Upper lobe of left lung (tissue), 6 donors: ENCODE data around the gene WARS2. TPM values are rescaled to one million over a fixed set of nuclear protein-coding genes. Genes with fewer than 3 reads are reported as not detected.

Experiments used
- ATAC-seq, 2 donors: fragments of 200-7000 bp; cut with Tn5 transposase; one replicate each; pipeline ENCODE4 v1.9.1; 2022; ENCODE audit warnings: mild to moderate bottlenecking in 2 of 2, moderate library complexity in 2 of 2; ENCODE audit not compliant: low FRiP score in 2 of 2
- DNase-seq, 2 donors: peaks; one replicate each; pipeline ENCODE4 v3.0.0-alpha.2; 2019 to 2020
- H3K27ac ChIP-seq, 4 donors: fragments of 200-600 bp; sonication (generic); one replicate each; pipeline ENCODE4 v1.5.1; 2016 to 2019
- H3K27me3 ChIP-seq, 4 donors: fragments of 200-600 bp; sonication (generic); one replicate each; pipeline ENCODE4 v1.5.1; 2017 to 2019
- H3K36me3 ChIP-seq, 4 donors: fragments of 200-600 bp; sonication (generic); one replicate each; pipeline ENCODE4 v1.5.1; 2016 to 2019
- H3K4me1 ChIP-seq, 4 donors: fragments of 200-600 bp; sonication (generic); one replicate each; pipeline ENCODE4 v1.5.1; 2018 to 2019
- H3K4me3 ChIP-seq, 4 donors: fragments of 200-600 bp; sonication (generic); one replicate each; pipeline ENCODE4 v1.5.1; 2017 to 2019; ENCODE audit warnings: mild to moderate bottlenecking in 2 of 4, moderate library complexity in 1 of 4
- H3K9me3 ChIP-seq, 4 donors: fragments of 200-600 bp; sonication (generic); one replicate each; pipeline ENCODE4 v1.5.1; 2018 to 2019
- CTCF ChIP-seq, 6 experiments: fragments of 450-650 bp in 4 of 6; fragments of 200-600 bp in 2 of 6; sonication (generic) in 2 of 6; IDR thresholded peaks; one replicate each; pipeline ENCODE4 v1.5.1; 2016 to 2019; ENCODE audit warnings: antibody characterized with exemption in 6 of 6
- EP300 ChIP-seq, 4 donors: sonication (generic); formaldehyde crosslinking; IDR thresholded peaks; one replicate each; pipeline ENCODE4 v1.5.1; 2017; ENCODE audit warnings: antibody characterized with exemption in 4 of 4, control low read depth in 2 of 4
- POLR2A ChIP-seq, 4 donors: fragments of 450-650 bp; IDR thresholded peaks; one replicate each; pipeline ENCODE4 v1.5.1; 2016 to 2017; ENCODE audit warnings: antibody characterized with exemption in 4 of 4, mild to moderate bottlenecking in 2 of 4
- POLR2AphosphoS5 ChIP-seq, 2 donors: sonication (generic); formaldehyde crosslinking; IDR thresholded peaks; one replicate each; pipeline ENCODE4 v1.5.1; 2017; ENCODE audit warnings: antibody characterized with exemption in 2 of 2
- WGBS, 2 donors: methylation state at CpG; one replicate each; pipeline ENCODE4 v1.1.5; 2017 to 2018; 5-methylcytosine and 5-hydroxymethylcytosine counted together
- total RNA-seq, 6 donors: library from RNA; depleted of rRNA in 4 of 6; stranded (reverse); fragments of >200 nt in 4 of 6; gene quantifications; one replicate each; pipeline versions ENCODE4 v1.1.0 to v1.2.1, GENCODE V29; 2016 to 2021
- donor health status: DM: no; HTN: no; CAD: no; lungs with moderate emphysema.
- donor health status: DM: no; HTN: yes; CAD: no; lungs with severe emphysema.

WARS2 gene
- 10 to 100 TPM in 4 of 6 donors, 1 to 10 TPM in 2; 6.3 to 20.5 (median 13.5) TPM for total RNA-seq

GRCh38 chr1:119140177-119141019 is at the start of gene WARS2:
TSS of gene WARS2 (minus strand) at chr1:119140653. CDS start at chr1:119140644, 9 bp downstream.
- TF ChIP-seq EP300 (IDR thresholded peaks at IDR 0.05), result peak in 1 of 4 donors; percentile 31
- TF ChIP-seq CTCF (IDR thresholded peaks at IDR 0.05), result peak in 1 of 6 experiments; percentile 5
- peak in 3 of 4 donors; percentile 78 to 89 (median 88) for TF ChIP-seq POLR2A (IDR thresholded peaks at IDR 0.05)
- TF ChIP-seq POLR2AphosphoS5 (IDR thresholded peaks at IDR 0.05), result peak; percentile 84 to 87
- peaks cover 14 to 26% (median 18%) of the 10 kb centered on the region in 4 donors for H3K4me1 ChIP-seq
- peak within 1 kb of the TSS; percentile 55 to 72 (median 62) for H3K4me3 ChIP-seq
- H3K36me3 ChIP-seq, result no peaks in the 10 kb centered on the region
- DNase-seq, result peak; percentile 96 to 97
- 0 to 1% methylated on average over 47 of the region's 50 CpGs for WGBS, 2 donors
- H3K9me3 ChIP-seq, result no peaks in the 10 kb centered on the region
- no peaks in the 10 kb centered on the region for H3K27me3 ChIP-seq
- H3K27ac ChIP-seq, result peak within 1 kb of the TSS; percentile 97 to 98 (median 97)
- peak; percentile 99 to 100 for ATAC-seq

GRCh38 chr1:119188926-119189325 is 48.5 kb upstream of the WARS2 start:
- H3K9me3 ChIP-seq, result peaks cover 0 to 5% (median 0%) of the 10 kb centered on the region in 4 donors
- no peaks in the 10 kb centered on the region for H3K36me3 ChIP-seq
- no peak for DNase-seq
- WGBS, 2 donors, result 65 to 72% methylated on average over 3 of the region's 3 CpGs
- TF ChIP-seq EP300 (IDR thresholded peaks at IDR 0.05) (no peak), POLR2AphosphoS5 (IDR thresholded peaks at IDR 0.05) (no peak), POLR2A (IDR thresholded peaks at IDR 0.05) (no peak), CTCF (IDR thresholded peaks at IDR 0.05) (no peak)
- no peaks in the 10 kb centered on the region for H3K27me3 ChIP-seq
- ATAC-seq, result peak in 1 of 2 donors; percentile 56
- H3K4me1 ChIP-seq, result no peaks in the 10 kb centered on the region
- H3K4me3 ChIP-seq, result no peak overlapping the region
- no peak overlapping the region for H3K27ac ChIP-seq

GRCh38 chr1:119187416-119187815 is 47.0 kb upstream of the WARS2 start:
- no peak overlapping the region for H3K4me3 ChIP-seq
- no peaks in the 10 kb centered on the region for H3K36me3 ChIP-seq
- TF ChIP-seq EP300 (IDR thresholded peaks at IDR 0.05), result no peak
- TF ChIP-seq CTCF (IDR thresholded peaks at IDR 0.05), result no peak
- TF ChIP-seq POLR2AphosphoS5 (IDR thresholded peaks at IDR 0.05), result no peak
- no peak for TF ChIP-seq POLR2A (IDR thresholded peaks at IDR 0.05)
- no peaks in the 10 kb centered on the region for H3K27me3 ChIP-seq
- no peak for DNase-seq
- peaks cover 0 to 5% (median 0%) of the 10 kb centered on the region in 4 donors for H3K9me3 ChIP-seq
- no peak overlapping the region for H3K27ac ChIP-seq
- WGBS, 2 donors, result 62 to 78% methylated on average over 2 of the region's 2 CpGs
- no peak for ATAC-seq
- no peaks in the 10 kb centered on the region for H3K4me1 ChIP-seq

- H3K4me3 ChIP-seq, result no peak overlapping the region
- H3K4me1 ChIP-seq, result no peaks in the 10 kb centered on the region
- H3K27ac ChIP-seq, result no peak overlapping the region
- no peaks in the 10 kb centered on the region for H3K27me3 ChIP-seq
- peaks cover 0 to 5% (median 0%) of the 10 kb centered on the region in 4 donors for H3K9me3 ChIP-seq
- ATAC-seq (no peak), DNase-seq (no peak)
- H3K36me3 ChIP-seq, result no peaks in the 10 kb centered on the region
- no peak for TF ChIP-seq POLR2A (IDR thresholded peaks at IDR 0.05)
- no peak for TF ChIP-seq POLR2AphosphoS5 (IDR thresholded peaks at IDR 0.05)
- TF ChIP-seq EP300 (IDR thresholded peaks at IDR 0.05), result no peak
- no peak for TF ChIP-seq CTCF (IDR thresholded peaks at IDR 0.05)
- 99 to 100% methylated on average over 2 of the region's 2 CpGs for WGBS, 2 donors
These were observed 46.0 kb upstream of the WARS2 start for GRCh38 chr1:119186471-119186870.
